GM21576 (cell line): ENCODE measurements around the gene ITPRIPL1.

Source experiments
- ATAC-seq: cut with Tn5 transposase; IDR thresholded peaks from one replicate; pipeline ENCODE4 v1.9.1; 2021; ENCODE audit warnings: mild to moderate bottlenecking, moderate library complexity; ENCODE audit not compliant: unreplicated experiment

The ITPRIPL1 gene

DNA sequence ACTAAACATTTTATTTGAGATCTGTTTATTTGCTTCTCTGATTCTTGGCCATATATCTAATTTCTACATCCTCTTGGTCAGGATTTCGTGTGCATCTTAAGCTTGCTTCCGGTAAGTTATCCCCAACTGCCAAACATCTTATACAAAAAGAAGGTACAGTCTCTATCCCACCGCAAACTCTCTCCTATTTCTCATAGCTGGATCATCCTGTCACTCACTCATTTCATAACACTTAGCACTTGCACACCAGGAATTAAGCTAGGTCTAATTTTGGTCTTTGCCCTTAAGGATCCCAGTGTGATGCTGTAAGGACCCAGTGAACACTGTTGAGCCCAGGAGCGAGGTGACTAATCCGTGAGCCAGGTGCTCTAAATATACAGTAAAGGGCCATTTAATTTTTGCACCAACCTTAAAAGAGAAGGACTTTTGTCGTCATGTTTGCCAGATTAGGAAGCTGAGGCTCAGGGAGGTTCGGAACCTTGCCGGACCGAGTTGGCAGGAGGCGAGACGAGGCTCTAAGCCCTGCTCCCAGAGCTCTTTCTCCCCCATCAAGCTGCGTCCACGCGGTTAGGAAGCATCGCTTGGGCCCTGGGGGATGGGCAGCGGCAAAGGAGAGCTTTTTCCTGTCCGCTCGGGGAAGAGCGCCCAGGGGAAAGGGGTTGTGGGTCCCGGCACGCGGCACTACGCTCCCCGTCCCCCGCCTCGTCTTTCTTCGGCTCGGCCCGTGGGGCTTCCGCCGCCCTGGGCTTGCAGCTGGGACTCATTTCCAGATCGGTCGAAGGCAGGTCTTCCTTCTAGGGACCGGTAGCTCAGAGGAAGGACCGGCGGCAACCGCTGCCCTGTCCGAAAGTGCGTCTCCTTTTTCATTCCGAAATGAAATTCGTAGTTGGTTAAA, 4.1 kb upstream of the ITPRIPL1 start:
- ATAC-seq, result peak; percentile 23

GRCh38 chr2:96323849-96324248, 1.3 kb upstream of the ITPRIPL1 start:
- ATAC-seq, result no peak

DNA sequence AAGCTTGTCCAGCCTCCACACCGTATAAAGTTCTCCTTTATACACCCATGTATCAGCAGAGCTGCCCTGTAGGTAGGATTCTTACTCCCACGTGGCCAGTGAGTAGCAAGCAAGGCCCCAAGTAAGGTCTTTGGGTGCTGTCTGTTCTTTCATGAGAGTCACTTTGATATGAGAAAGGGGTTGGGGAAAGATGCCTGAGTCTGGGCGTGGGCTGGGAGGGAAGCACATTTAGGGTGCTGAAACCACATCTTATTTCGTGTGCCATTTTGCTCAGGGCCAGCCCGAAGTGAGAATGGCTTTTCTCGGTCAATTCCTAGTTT, 436 bp upstream of the ITPRIPL1 start:
- ATAC-seq, result no peak

GRCh38 chr2:96325884-96326255, 753 bp downstream of the ITPRIPL1 start:
- ATAC-seq, result no peak

GRCh38 chr2:96326564-96326963, 1.4 kb downstream of the ITPRIPL1 start:
- ATAC-seq, result no peak

- no peak for ATAC-seq
Measured at GRCh38 chr2:96326990-96327820, 2.1 kb downstream of the ITPRIPL1 start.

DNA sequence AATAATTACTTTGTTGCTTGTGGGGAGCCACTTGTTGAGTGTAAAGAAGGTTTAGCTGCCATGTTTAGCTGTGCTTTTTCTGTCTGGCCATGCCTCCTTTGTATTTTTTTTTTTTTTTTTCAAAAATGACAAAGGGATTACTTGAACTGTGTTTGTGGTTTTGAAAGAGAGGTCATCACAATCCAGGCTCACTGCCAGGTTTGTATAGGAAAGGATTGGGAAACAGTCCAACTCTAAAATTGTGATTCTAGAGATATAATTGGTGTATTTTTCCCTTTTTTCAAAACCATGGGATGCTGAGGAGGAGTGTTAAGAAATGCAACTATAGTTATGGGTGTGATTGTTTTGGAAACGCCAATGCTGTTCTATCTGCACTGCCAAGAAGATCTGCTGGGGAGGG, 4.3 kb downstream of the ITPRIPL1 start:
- ATAC-seq, result no peak

GRCh38 chr2:96329874-96330273, 4.8 kb downstream of the ITPRIPL1 start:
- no peak for ATAC-seq

GRCh38 chr2:96330407-96330806, 5.3 kb downstream of the ITPRIPL1 start:
- no peak for ATAC-seq

DNA sequence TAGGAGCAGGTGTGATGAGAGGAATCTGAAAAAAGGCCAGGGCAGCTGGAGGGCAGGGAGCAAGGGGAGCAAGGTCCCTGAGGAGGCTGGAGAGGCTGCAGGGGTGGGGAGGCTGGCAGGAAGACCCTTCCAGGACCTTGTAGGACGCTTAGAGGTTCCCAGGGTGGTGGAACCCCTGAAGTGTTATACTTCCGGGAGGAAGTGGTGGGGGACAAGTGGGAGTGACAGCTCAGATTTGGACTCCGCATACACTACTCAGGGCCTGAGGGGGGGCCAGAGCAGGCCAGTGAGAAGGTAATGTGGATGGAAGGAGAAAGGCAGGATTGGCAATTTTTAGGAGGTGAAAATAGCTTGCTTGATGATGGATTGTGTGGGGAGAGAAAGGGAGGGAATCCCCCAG, 8.6 kb downstream of the ITPRIPL1 start:
- no peak for ATAC-seq

DNA sequence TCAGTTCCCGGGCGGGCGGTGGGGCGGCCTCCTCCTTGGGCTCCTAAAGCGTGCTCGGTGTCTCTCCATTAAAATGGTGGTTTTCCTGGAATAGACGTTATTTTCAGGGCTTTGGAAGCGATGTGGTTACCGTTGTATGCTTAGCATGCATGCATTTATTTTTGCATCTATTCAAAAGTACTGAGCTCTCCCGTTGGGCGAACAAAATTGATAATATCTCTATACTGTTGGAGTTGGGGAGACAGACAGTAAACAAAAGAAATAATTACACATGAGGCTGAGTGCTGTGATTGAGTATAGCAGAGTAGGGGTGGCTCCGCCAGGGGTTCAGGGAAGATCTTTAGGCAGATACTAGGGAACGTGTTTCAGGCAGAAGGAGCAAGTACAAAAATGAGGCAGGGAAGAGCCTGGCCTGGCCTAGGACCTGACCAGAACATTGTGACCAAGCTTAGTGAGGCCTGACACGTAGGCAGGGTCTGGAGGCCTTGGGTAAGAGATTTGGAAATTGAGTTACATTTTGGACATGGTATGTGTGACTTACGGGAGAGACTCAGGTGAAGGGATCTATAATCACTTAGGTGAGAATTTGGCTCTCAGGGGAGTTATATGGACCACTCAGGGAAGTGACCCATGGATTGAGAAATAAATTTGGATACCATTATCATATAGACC, 11.1 kb downstream of the ITPRIPL1 start:
- ATAC-seq, result no peak

- ATAC-seq, result no peak
Measured at GRCh38 chr2:96336873-96337272, 11.8 kb downstream of the ITPRIPL1 start.

DNA sequence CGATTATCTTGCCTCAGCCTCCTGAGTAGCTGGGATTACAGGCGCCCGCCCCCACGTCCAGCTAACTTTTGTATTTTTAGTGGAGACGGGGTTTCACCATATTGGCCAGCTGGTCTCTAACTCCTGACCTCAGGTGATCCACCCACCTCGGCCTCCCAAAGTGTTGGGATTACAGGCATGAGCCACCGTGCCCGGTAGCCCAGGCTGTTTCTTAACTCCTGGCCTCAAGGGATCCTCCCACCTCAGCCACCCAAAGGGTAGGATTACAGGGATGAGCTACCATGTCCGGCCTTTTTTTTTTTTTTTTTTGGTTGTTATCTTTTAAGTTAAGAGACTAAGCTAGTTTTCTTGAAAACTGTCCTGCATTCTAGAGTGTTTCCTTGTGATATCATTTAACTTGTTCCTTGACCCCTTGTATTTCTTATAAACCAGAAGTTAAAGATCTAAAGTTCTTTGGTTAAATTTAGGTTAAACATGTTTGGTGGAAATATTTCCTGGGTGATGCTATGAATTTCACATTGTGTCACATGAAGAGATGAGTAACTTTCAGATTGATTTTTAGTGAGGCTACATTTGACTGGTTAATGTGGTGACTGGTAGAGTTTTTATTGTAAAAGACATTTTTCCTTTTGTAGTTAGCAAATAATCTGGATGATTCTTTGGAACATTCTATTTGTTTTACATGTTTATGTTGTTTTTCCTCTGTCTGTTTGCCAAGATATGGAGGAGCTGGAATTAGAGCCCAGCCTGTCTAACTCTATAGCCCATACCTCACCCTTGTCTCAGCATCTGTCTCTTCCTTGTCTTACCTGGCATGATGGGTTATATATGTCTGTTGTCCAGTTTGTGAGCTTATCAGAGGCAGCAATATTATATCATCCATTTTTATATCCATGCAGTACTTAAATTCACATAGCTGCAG, 15.6 kb downstream of the ITPRIPL1 start:
- ATAC-seq, result no peak

- ATAC-seq, result no peak
Measured at GRCh38 chr2:96341641-96342040, 16.5 kb downstream of the ITPRIPL1 start.

GRCh38 chr2:96342085-96342484, 17.0 kb downstream of the ITPRIPL1 start:
- ATAC-seq, result no peak

GRCh38 chr2:96344011-96344410, 18.9 kb downstream of the ITPRIPL1 start:
- peak; percentile 77 for ATAC-seq

DNA sequence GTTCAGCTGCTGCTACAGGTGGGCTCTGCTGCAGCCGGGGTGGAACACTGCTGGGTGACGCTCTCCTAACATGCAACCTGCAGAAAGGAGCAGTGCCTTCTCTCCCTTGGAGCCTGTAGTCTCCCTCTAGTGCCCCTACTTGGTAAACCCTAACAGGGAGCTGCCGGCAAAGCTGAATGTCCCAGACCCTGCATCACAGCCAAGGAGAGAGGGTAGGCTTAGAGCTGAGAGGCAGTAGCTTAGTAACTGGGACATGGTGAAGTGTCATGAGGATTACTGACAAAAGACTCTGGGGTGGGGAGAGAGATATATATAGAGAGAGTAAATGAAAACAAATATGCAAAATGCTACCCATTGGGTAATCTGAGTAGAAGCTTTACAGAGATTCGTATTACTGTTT, 20.3 kb downstream of the ITPRIPL1 start:
- no peak for ATAC-seq

DNA sequence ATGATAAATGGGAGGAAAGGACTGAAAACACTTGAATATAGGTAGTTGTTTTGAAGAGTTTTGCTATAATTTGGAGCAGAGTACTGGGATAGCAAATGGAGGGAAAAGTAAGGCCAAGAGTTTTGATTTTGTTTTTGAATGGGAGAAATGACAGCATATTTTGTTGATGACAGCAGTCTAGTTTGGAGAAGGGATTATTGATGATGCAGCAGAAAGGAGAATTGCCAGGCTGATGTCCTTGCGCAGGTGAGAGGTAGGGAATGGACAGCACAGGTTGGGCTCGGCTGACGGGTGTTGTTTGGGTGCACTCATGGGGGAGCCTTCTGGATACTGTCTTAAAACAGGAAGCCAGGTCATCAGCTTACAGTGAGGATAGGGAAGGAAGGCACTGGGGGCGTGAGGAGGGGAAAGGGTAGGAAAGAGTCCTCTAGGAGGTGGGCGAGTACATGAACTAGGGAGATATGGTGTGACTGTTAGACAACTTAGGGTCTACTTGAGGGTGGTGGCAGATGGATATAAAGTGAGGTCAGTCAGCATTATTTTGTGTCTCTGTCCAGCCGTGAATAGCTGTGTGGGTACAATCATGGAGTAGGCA, 20.8 kb downstream of the ITPRIPL1 start:
- ATAC-seq, result no peak

DNA sequence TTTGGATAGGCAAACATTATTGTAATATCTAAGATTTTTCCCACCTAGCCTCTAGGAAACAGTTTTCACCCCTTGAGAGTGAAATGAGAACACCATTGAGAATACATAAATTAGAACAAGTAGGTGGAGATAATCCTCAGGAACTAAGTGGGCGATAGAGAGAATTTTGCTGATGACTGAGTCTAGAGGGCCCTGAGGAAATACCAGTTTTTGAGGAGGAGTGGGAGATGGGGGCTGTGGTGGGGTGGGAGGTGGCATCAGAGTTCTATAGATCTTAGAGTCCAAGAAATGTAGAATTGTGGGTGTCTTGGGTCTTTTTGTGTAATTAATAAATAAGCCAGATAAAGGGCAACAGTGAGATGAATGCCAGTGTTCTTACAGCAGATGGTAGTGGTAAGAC, 22.3 kb downstream of the ITPRIPL1 start:
- no peak for ATAC-seq

- ATAC-seq, result no peak
Measured at GRCh38 chr2:96353032-96353561, 28.0 kb downstream of the ITPRIPL1 start.
